HepG2 (cell line): Measurements from ENCODE around the gene CD300A.

Experiments used
- JARID2 ChIP-seq: sonication (generic); formaldehyde crosslinking; IDR thresholded peaks from 2 replicates; pipeline ENCODE4 v1.8.1; 2023; ENCODE audit warnings: missing genetic modification reagents, inconsistent platforms; ENCODE audit not compliant: insufficient replicate concordance
- TF ChIP-seq, protein P1 (sequence below), 2 experiments: sonication (generic) in 1 of 2; formaldehyde crosslinking in 1 of 2; IDR thresholded peaks; 2 replicates each; pipeline versions ENCODE4 v1.4.0 to v1.6.1; 2016 to 2020; ENCODE audit warnings: borderline replicate concordance in 1 of 2, low read depth in 1 of 2, mild to moderate bottlenecking in 1 of 2, missing genetic modification reagents in 1 of 2

DNA sequence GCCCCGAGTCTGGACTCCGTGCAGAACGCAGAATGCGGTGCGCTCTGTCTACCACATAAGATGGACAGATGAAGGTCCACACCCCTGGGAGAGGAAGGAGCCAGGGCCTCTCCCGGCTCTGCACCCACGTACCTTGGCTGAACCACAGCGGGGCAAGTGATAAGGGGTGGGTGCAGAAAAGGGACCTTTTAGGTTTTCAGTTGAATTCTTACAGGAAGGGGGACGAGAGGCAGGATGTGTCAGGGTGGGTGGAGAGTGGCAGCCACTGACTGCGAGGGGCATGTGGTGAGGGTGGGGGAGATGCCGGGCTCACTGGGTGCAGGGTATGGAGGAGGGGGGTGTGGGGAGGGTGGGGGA is 372 bp downstream of the CD300A start:
- TF ChIP-seq JARID2 (CRISPR knock-in tag), result no peak
- TF ChIP-seq, protein P1, sequence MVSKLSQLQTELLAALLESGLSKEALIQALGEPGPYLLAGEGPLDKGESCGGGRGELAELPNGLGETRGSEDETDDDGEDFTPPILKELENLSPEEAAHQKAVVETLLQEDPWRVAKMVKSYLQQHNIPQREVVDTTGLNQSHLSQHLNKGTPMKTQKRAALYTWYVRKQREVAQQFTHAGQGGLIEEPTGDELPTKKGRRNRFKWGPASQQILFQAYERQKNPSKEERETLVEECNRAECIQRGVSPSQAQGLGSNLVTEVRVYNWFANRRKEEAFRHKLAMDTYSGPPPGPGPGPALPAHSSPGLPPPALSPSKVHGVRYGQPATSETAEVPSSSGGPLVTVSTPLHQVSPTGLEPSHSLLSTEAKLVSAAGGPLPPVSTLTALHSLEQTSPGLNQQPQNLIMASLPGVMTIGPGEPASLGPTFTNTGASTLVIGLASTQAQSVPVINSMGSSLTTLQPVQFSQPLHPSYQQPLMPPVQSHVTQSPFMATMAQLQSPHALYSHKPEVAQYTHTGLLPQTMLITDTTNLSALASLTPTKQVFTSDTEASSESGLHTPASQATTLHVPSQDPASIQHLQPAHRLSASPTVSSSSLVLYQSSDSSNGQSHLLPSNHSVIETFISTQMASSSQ (IDR thresholded peaks at IDR 0.05; ENCODE audit: low read depth), result no peak
- TF ChIP-seq, protein P1 (CRISPR knock-in tag; IDR thresholded peaks at IDR 0.05; ENCODE audit: borderline replicate concordance), result no peak
